K562 (cell line): Measurements from ENCODE around the gene ATP2A3. TPM values are rescaled to one million over a fixed set of nuclear protein-coding genes. Genes with fewer than 3 reads are reported as not detected.

Experiments used
- CREB1 ChIP-seq, 2 experiments: sonication (generic) in 1 of 2; formaldehyde crosslinking in 1 of 2; IDR thresholded peaks; 2 replicates each; pipeline versions ENCODE4 v1.6.1 to v1.8.0; 2012 to 2022; ENCODE audit warnings: inconsistent platforms in 1 of 2, mild to moderate bottlenecking in 1 of 2, missing genetic modification reagents in 1 of 2, moderate library complexity in 1 of 2
- MAZ ChIP-seq, 2 experiments: fragments of 450-650 bp in 1 of 2; sonication (generic) in 1 of 2; formaldehyde crosslinking; IDR thresholded peaks in 1 of 2; conservative IDR thresholded peaks in 1 of 2; 2 replicates each; pipeline versions ENCODE4 v1.4.0 to v1.5.0; 2020; ENCODE audit warnings: mild to moderate bottlenecking in 1 of 2, missing genetic modification reagents in 1 of 2
- MGA ChIP-seq: fragments of 450-650 bp; IDR thresholded peaks from 2 replicates; pipeline ENCODE4 v1.6.1; 2016; ENCODE audit warnings: mild to moderate bottlenecking, moderate library complexity
- NCOA6 ChIP-seq: fragments of 450-650 bp; IDR thresholded peaks from 2 replicates; pipeline ENCODE4 v1.6.1; 2017; ENCODE audit warnings: mild to moderate bottlenecking
- POLR2G ChIP-seq: fragments of 200-400 bp; formaldehyde crosslinking; IDR thresholded peaks from 2 replicates; pipeline ENCODE4 v1.6.1; 2017; ENCODE audit warnings: low read depth, mild to moderate bottlenecking, antibody characterized with exemption, low read length, moderate library complexity
- PPARD ChIP-seq: fragments of 250-450 bp; sonication (Bioruptor Pico); IDR thresholded peaks from 2 replicates; pipeline ENCODE4 v1.8.0; 2022; ENCODE audit warnings: inconsistent platforms, mild to moderate bottlenecking, moderate library complexity
- RFX5 ChIP-seq: IDR thresholded peaks from 2 replicates; pipeline ENCODE4 v1.6.1; 2011; ENCODE audit warnings: low read depth, mild to moderate bottlenecking, improper control_type of control experiment, low read length
- ZNF277 ChIP-seq: fragments of 250-450 bp; sonication (Bioruptor Pico); IDR thresholded peaks from 2 replicates; pipeline ENCODE4 v1.8.0; 2022; ENCODE audit warnings: inconsistent platforms, mild to moderate bottlenecking, moderate library complexity, borderline replicate concordance
- ZNF347 ChIP-seq: fragments of 450-650 bp; formaldehyde crosslinking; IDR thresholded peaks from 2 replicates; pipeline ENCODE4 v1.4.0; 2020; ENCODE audit warnings: low read depth, mild to moderate bottlenecking, moderate library complexity
- ZNF507 ChIP-seq: conservative IDR thresholded peaks from 2 replicates; pipeline ENCODE4 v1.6.1; 2017; ENCODE audit warnings: missing genetic modification characterization, missing compliant biosample characterization
- ZNF717 ChIP-seq: fragments of 250-450 bp; sonication (Bioruptor Pico); IDR thresholded peaks from 2 replicates; pipeline ENCODE4 v1.5.0; 2021
- polyA plus RNA-seq, 8 experiments: library from polyadenylated mRNA; depleted of rRNA in 4 of 8; stranded (reverse) in 5 of 8; unstranded in 3 of 8; fragments of >200 nt; fragmentation: Nextera tagmentation in 2 of 8; fragmentation: Illumina TruSeq in 1 of 8; extraction: Ambion mirVana in 2 of 8; extraction: Trizol in 1 of 8; gene quantifications; 2 replicates each; pipeline versions ENCODE4 v1.2.1 to v1.2.3, GENCODE V29; 2011 to 2014; ENCODE audit warnings: inconsistent platforms in 1 of 8, missing spikeins in 1 of 8
- total RNA-seq, 7 experiments: library from RNA; depleted of rRNA in 6 of 7; stranded (reverse); fragments of >200 nt in 6 of 7; fragmentation: Illumina TruSeq in 2 of 7; extraction: Trizol in 2 of 7; gene quantifications; 2 replicates each; pipeline versions ENCODE4 v1.2.1 to v1.2.3, GENCODE V29; 2011 to 2021; ENCODE audit warnings: low replicate concordance in 1 of 7
- TF ChIP-seq, protein P1 (sequence below): IDR thresholded peaks from 2 replicates; pipeline ENCODE4 v1.6.1; 2014; ENCODE audit warnings: antibody characterized with exemption

The ATP2A3 gene
- total and polyA plus RNA-seq, 9 of the 15 experiments (the other 6 are each of a cell fraction or from before 2014, with no cell fraction given): 0.65 to 103 (median 31.3) TPM

GRCh38 chr17:3892095-3892998 is 71.9 kb downstream of the ATP2A3 start (continued):
- TF ChIP-seq MGA: peak; percentile 45; the same call in 1 of the 2 replicates
- TF ChIP-seq PPARD (CRISPR knock-in tag): no peak
- peak; percentile 55; the same call in 1 of the 2 replicates for TF ChIP-seq POLR2G
- TF ChIP-seq ZNF717 (CRISPR knock-in tag): no peak
- TF ChIP-seq CREB1 (IDR thresholded peaks at IDR 0.05): no peak
- peak; percentile 49 for TF ChIP-seq CREB1 (CRISPR knock-in tag; IDR thresholded peaks at IDR 0.05)
- TF ChIP-seq ZNF277 (CRISPR knock-in tag): no peak
- no peak for TF ChIP-seq RFX5
- TF ChIP-seq MAZ (CRISPR knock-in tag; conservative IDR thresholded peaks at IDR 0.05 in 1 of 2, IDR thresholded peaks at IDR 0.05 in 1 of 2): peak in 1 of 2 experiments; percentile 62; a peak in 1 of 4 replicates
- no peak for TF ChIP-seq ZNF347
- TF ChIP-seq, protein P1, sequence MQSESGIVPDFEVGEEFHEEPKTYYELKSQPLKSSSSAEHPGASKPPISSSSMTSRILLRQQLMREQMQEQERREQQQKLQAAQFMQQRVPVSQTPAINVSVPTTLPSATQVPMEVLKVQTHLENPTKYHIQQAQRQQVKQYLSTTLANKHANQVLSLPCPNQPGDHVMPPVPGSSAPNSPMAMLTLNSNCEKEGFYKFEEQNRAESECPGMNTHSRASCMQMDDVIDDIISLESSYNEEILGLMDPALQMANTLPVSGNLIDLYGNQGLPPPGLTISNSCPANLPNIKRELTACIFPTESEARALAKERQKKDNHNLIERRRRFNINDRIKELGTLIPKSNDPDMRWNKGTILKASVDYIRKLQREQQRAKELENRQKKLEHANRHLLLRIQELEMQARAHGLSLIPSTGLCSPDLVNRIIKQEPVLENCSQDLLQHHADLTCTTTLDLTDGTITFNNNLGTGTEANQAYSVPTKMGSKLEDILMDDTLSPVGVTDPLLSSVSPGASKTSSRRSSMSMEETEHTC: 0 out of 2 replicates have a peak, but pooled peaks have one; percentile 40
- no peak for TF ChIP-seq ZNF507 (tag)
- no peak for TF ChIP-seq NCOA6
